Frontal cortex (tissue), 4 donors: ENCODE measurements around the gene NDUFA7. TPM values are rescaled to one million over a fixed set of nuclear protein-coding genes. Genes with fewer than 3 reads are reported as not detected.
"Not testable (repeated sequence)": the region's sequence is repeated elsewhere in the genome, so short reads cannot be mapped to it uniquely, and the experiment has no call there.

Source experiments
- DNase-seq, 2 donors: peaks; one replicate each; pipeline ENCODE4 v3.0.0; 2012; ENCODE audit warnings: low spot score in 2 of 2
- FAIRE-seq: peaks from 2 replicates; lab custom pipeline; 2012; peaks lifted over from hg19 to GRCh38; lab: Jason Lieb, UNC
- total RNA-seq: library from RNA; depleted of rRNA; stranded (reverse); fragments of >200 nt; gene quantifications from one replicate; pipeline ENCODE4 v1.2.3, GENCODE V29; 2014
- donor health status: control.
- donor health status: control.
- donor health status: control.

The NDUFA7 gene
- total RNA-seq = 7.3 TPM

- DNase-seq (peak; percentile 94 to 98), FAIRE-seq (no peak)
These were observed at the start of gene NDUFA7, which contains the start of gene RPS28 for GRCh38 chr19:8321067-8321985. TSS of gene NDUFA7 (minus strand) at chr19:8321375. CDS start at chr19:8321358, 17 bp downstream. TSS of gene RPS28 (plus strand) at chr19:8321496. CDS start at chr19:8321531, 35 bp downstream.

- FAIRE-seq = no peak
- DNase-seq = no peak
These were observed 49.2 kb upstream of the NDUFA7 start for GRCh38 chr19:8370176-8371010.

GRCh38 chr19:8367327-8368001, 46.3 kb upstream of the NDUFA7 start:
- FAIRE-seq (no peak), DNase-seq (peak; percentile 71 to 82)

GRCh38 chr19:8366961-8367326, 45.8 kb upstream of the NDUFA7 start:
- FAIRE-seq (no peak), DNase-seq (peak; percentile 28 to 34)

GRCh38 chr19:8366121-8366581, 45.0 kb upstream of the NDUFA7 start:
- DNase-seq (peak in 1 of 2 donors; percentile 31), FAIRE-seq (no peak)

GRCh38 chr19:8363803-8364771, 42.9 kb upstream of the NDUFA7 start, which contains the start of gene ANGPTL4:
TSS of gene ANGPTL4 (plus strand) at chr19:8364155. CDS start at chr19:8364322, 167 bp downstream.
- DNase-seq (peak; percentile 63 to 75), FAIRE-seq (no peak)

- peak; percentile 61 to 79 for DNase-seq
- FAIRE-seq = no peak
These were observed 41.0 kb upstream of the NDUFA7 start for GRCh38 chr19:8361921-8362793.

GRCh38 chr19:8360196-8360595, 39.0 kb upstream of the NDUFA7 start:
- FAIRE-seq = no peak
- DNase-seq = no peak

GRCh38 chr19:8358948-8359347, 37.8 kb upstream of the NDUFA7 start:
- DNase-seq (no peak), FAIRE-seq (no peak)

GRCh38 chr19:8357007-8357521, 35.9 kb upstream of the NDUFA7 start:
- DNase-seq (no peak), FAIRE-seq (no peak)

- peak in 1 of 2 donors; percentile 10 for DNase-seq
- FAIRE-seq = no peak
These were observed 34.6 kb upstream of the NDUFA7 start for GRCh38 chr19:8355631-8356402.

GRCh38 chr19:8352845-8353244, 31.7 kb upstream of the NDUFA7 start:
- not testable (repeated sequence) for DNase-seq, FAIRE-seq

GRCh38 chr19:8352134-8352827, 31.1 kb upstream of the NDUFA7 start:
- DNase-seq = no peak

GRCh38 chr19:8349629-8350372, 28.6 kb upstream of the NDUFA7 start:
- FAIRE-seq, DNase-seq: not testable (repeated sequence)

More at GRCh38 chr19:8352134-8352827, 31.1 kb upstream of the NDUFA7 start:
- no peak for FAIRE-seq

GRCh38 chr19:8343483-8343844, 22.3 kb upstream of the NDUFA7 start:
- no peak for DNase-seq
- no peak for FAIRE-seq
